ENCODE measurements around the gene MEOX2.

Gene MEOX2

GRCh38 chr7:15686295-15686956 is at the start of gene MEOX2:
TSS of gene MEOX2 (minus strand) at chr7:15686683. CDS start at chr7:15686402, 281 bp downstream.
- no peak for FAIRE-seq
- no peak for DNase-seq (ENCODE audit: insufficient read length, low spot score)

- DNase-seq (ENCODE audit: insufficient read length, low spot score), result no peak
- FAIRE-seq, result no peak
Observed at GRCh38 chr7:15729746-15730145, 43.3 kb upstream of the MEOX2 start.

- DNase-seq (ENCODE audit: insufficient read length, low spot score) (no peak), FAIRE-seq (no peak)
Observed at GRCh38 chr7:15725051-15725450, 38.6 kb upstream of the MEOX2 start.

GRCh38 chr7:15723841-15724240 is 37.4 kb upstream of the MEOX2 start:
- DNase-seq (ENCODE audit: insufficient read length, low spot score), result no peak
- FAIRE-seq, result no peak

- peak; percentile 1 for DNase-seq (ENCODE audit: insufficient read length, low spot score)
- no peak for FAIRE-seq
Observed at GRCh38 chr7:15720849-15721471, 34.5 kb upstream of the MEOX2 start.

- no peak for DNase-seq (ENCODE audit: insufficient read length, low spot score)
- FAIRE-seq, result no peak
Observed at GRCh38 chr7:15719311-15719710, 32.8 kb upstream of the MEOX2 start.

- DNase-seq (ENCODE audit: insufficient read length, low spot score) (no peak), FAIRE-seq (no peak)
Observed at GRCh38 chr7:15715435-15715834, 29.0 kb upstream of the MEOX2 start.

GRCh38 chr7:15709978-15710377 is 23.5 kb upstream of the MEOX2 start:
- FAIRE-seq (no peak), DNase-seq (ENCODE audit: insufficient read length, low spot score) (no peak)

GRCh38 chr7:15707570-15707969 is 21.1 kb upstream of the MEOX2 start:
- DNase-seq (ENCODE audit: insufficient read length, low spot score) (no peak), FAIRE-seq (no peak)

GRCh38 chr7:15703732-15704131 is 17.2 kb upstream of the MEOX2 start:
- FAIRE-seq (no peak), DNase-seq (ENCODE audit: insufficient read length, low spot score) (no peak)

- DNase-seq (ENCODE audit: insufficient read length, low spot score), result no peak
- no peak for FAIRE-seq
Observed at GRCh38 chr7:15692501-15693020, 6.1 kb upstream of the MEOX2 start.

GRCh38 chr7:15688911-15689310 is 2.4 kb upstream of the MEOX2 start:
- no peak for DNase-seq (ENCODE audit: insufficient read length, low spot score)
- FAIRE-seq, result no peak

- no peak for DNase-seq (ENCODE audit: insufficient read length, low spot score)
- FAIRE-seq, result no peak
Observed at GRCh38 chr7:15688279-15688626, 1.8 kb upstream of the MEOX2 start.

- FAIRE-seq (no peak), DNase-seq (ENCODE audit: insufficient read length, low spot score) (no peak)
Observed at GRCh38 chr7:15687546-15688278, 1.2 kb upstream of the MEOX2 start.

- DNase-seq (ENCODE audit: insufficient read length, low spot score) (no peak), FAIRE-seq (no peak)
Observed at GRCh38 chr7:15686957-15687545, 568 bp upstream of the MEOX2 start.

GRCh38 chr7:15685358-15686294 is 857 bp downstream of the MEOX2 start:
- FAIRE-seq, result no peak

GRCh38 chr7:15684871-15685270 is 1.6 kb downstream of the MEOX2 start:
- FAIRE-seq, result no peak
- no peak for DNase-seq (ENCODE audit: insufficient read length, low spot score)

More at GRCh38 chr7:15685358-15686294, 857 bp downstream of the MEOX2 start:
- DNase-seq (ENCODE audit: insufficient read length, low spot score), result no peak

GRCh38 chr7:15684111-15684800 is 2.2 kb downstream of the MEOX2 start:
- FAIRE-seq, result no peak
- DNase-seq (ENCODE audit: insufficient read length, low spot score), result no peak

- DNase-seq (ENCODE audit: insufficient read length, low spot score) (no peak), FAIRE-seq (no peak)
Observed at GRCh38 chr7:15682751-15683245, 3.7 kb downstream of the MEOX2 start.
